SK-N-SH (cell line): ENCODE results near the gene FAM120A. TPM values are rescaled to one million over a fixed set of nuclear protein-coding genes. Genes with fewer than 3 reads are reported as not detected.

ENCODE experiments used
- CTCF ChIA-PET: fragments of 300-600, 350-600 bp; formaldehyde crosslinking; extraction: SDS; loops from one replicate; lab custom pipeline; 2021; lab: Yijun Ruan, JAX
- POLR2A ChIA-PET: fragments of 350-600 bp; sonication (Branson Sonifier 250); formaldehyde crosslinking; extraction: SDS; loops from one replicate; lab custom pipeline; 2020; ENCODE audit warnings: antibody characterized with exemption, inconsistent platforms; lab: Yijun Ruan, JAX
- DNase-seq: peaks from one replicate; pipeline ENCODE4 v3.0.0; 2012
- H2AFZ ChIP-seq: fragments of 200-600 bp; sonication (generic); 2 replicates; pipeline ENCODE4 v1.8.1; 2016; ENCODE audit warnings: antibody characterized with exemption, mild to moderate bottlenecking, low read depth
- H3F3A ChIP-seq: fragments of 200-600 bp; sonication (generic); replicated peaks from 2 replicates; pipeline ENCODE3; 2016; ENCODE audit warnings: antibody characterized with exemption, mild to moderate bottlenecking; ENCODE audit not compliant: insufficient read depth
- H3K27ac ChIP-seq, 2 experiments: fragments of 200-500 bp in 1 of 2; fragments of 200-600 bp in 1 of 2; sonication (Bioruptor generic) in 1 of 2; sonication (generic), shearing (Covaris generic) in 1 of 2; 2 replicates each; pipeline versions ENCODE4 v1.5.1 to v1.6.1; 2014 to 2016; ENCODE audit warnings: low read depth in 2 of 2, inconsistent platforms in 1 of 2, low read length in 1 of 2, mild to moderate bottlenecking in 1 of 2, mixed read lengths in 1 of 2
- H3K27me3 ChIP-seq: fragments of 200-600 bp; sonication (generic), shearing (Covaris generic); 2 replicates; pipeline ENCODE4 v1.6.1; 2016; ENCODE audit warnings: mixed run types; ENCODE audit not compliant: insufficient read depth
- H3K36me3 ChIP-seq, 2 experiments: fragments of 200-500 bp in 1 of 2; fragments of 200-600 bp in 1 of 2; sonication (Bioruptor generic) in 1 of 2; sonication (generic) in 1 of 2; replicated peaks in 1 of 2; 2 replicates each; pipeline versions ENCODE3 to v1.5.1; 2014 to 2016; ENCODE audit warnings: low read length in 1 of 2, mild to moderate bottlenecking in 1 of 2; ENCODE audit not compliant: insufficient read depth in 2 of 2, control insufficient read depth in 1 of 2
- H3K4me1 ChIP-seq, 2 experiments: fragments of 200-500 bp in 1 of 2; fragments of 200-600 bp in 1 of 2; sonication (Bioruptor generic) in 1 of 2; sonication (generic), shearing (Covaris generic) in 1 of 2; 2 replicates each; pipeline versions ENCODE4 v1.5.1 to v1.6.1; 2014 to 2016; ENCODE audit warnings: low read depth in 1 of 2, low read length in 1 of 2, mixed run types in 1 of 2; ENCODE audit not compliant: insufficient read depth in 2 of 2, control insufficient read depth in 1 of 2
- H3K4me2 ChIP-seq: fragments of 200-600 bp; sonication (generic), shearing (Covaris generic); 2 replicates; pipeline ENCODE4 v1.6.1; 2017; ENCODE audit warnings: mixed run types
- H3K4me3 ChIP-seq, 2 experiments: fragments of 200-500 bp in 1 of 2; fragments of 200-600 bp in 1 of 2; sonication (Bioruptor generic) in 1 of 2; sonication (generic), shearing (Covaris generic) in 1 of 2; 2 replicates each; pipeline versions ENCODE4 v1.5.1 to v1.8.1; 2014 to 2016; ENCODE audit warnings: low read depth in 2 of 2, inconsistent platforms in 1 of 2, low read length in 1 of 2, mild to moderate bottlenecking in 1 of 2, mixed read lengths in 1 of 2, moderate library complexity in 1 of 2
- H3K79me2 ChIP-seq: fragments of 200-600 bp; sonication (generic); 2 replicates; pipeline ENCODE4 v1.8.1; 2017; ENCODE audit warnings: mild to moderate bottlenecking; ENCODE audit not compliant: insufficient read depth
- H3K9ac ChIP-seq: fragments of 200-600 bp; sonication (generic); 2 replicates; pipeline ENCODE4 v1.6.1; 2017; ENCODE audit warnings: mixed run types
- H3K9me2 ChIP-seq: fragments of 200-600 bp; sonication (generic); 2 replicates; pipeline ENCODE4 v1.6.1; 2017; ENCODE audit warnings: mixed run types
- H3K9me3 ChIP-seq: fragments of 200-600 bp; sonication (generic); 2 replicates; pipeline ENCODE4 v1.6.1; 2017; ENCODE audit warnings: mixed run types, mild to moderate bottlenecking, moderate library complexity
- H4K20me1 ChIP-seq: fragments of 200-600 bp; sonication (generic); 2 replicates; pipeline ENCODE4 v1.6.1; 2017; ENCODE audit warnings: mild to moderate bottlenecking, mixed run types; ENCODE audit not compliant: insufficient read depth
- ELF1 ChIP-seq: IDR thresholded peaks from 2 replicates; pipeline ENCODE4 v1.4.0; 2012
- EZH2phosphoT487 ChIP-seq: fragments of 200-600 bp; sonication (generic); IDR thresholded peaks from 2 replicates; pipeline ENCODE4 v1.6.1; 2017; ENCODE audit warnings: low read depth, mixed run types, mild to moderate bottlenecking, antibody characterized with exemption, moderate library complexity, borderline replicate concordance
- FOXM1 ChIP-seq: IDR thresholded peaks from 2 replicates; pipeline ENCODE4 v1.4.0; 2012; ENCODE audit warnings: low read depth, mild to moderate bottlenecking
- GABPA ChIP-seq: IDR thresholded peaks from 2 replicates; pipeline ENCODE4 v1.4.0; 2012; ENCODE audit warnings: low read depth, mild to moderate bottlenecking
- GATA2 ChIP-seq: sonication (generic); formaldehyde crosslinking; IDR thresholded peaks from 2 replicates; pipeline ENCODE4 v1.5.0; 2020; ENCODE audit warnings: mild to moderate bottlenecking, missing genetic modification reagents
- IRF3 ChIP-seq: fragments of 150-350 bp; IDR thresholded peaks from 2 replicates; pipeline ENCODE4 v1.6.1; 2016; ENCODE audit warnings: mild to moderate bottlenecking, low read depth, low read length
- MAX ChIP-seq: IDR thresholded peaks from 2 replicates; pipeline ENCODE4 v1.4.0; 2012; ENCODE audit warnings: low read depth
- MEF2A ChIP-seq: IDR thresholded peaks from 2 replicates; pipeline ENCODE4 v1.4.0; 2012; ENCODE audit warnings: low read depth, borderline replicate concordance
- NFIC ChIP-seq: IDR thresholded peaks from 2 replicates; pipeline ENCODE4 v1.4.0; 2012; ENCODE audit warnings: borderline replicate concordance
- POLR2AphosphoS5 ChIP-seq: IDR thresholded peaks from 2 replicates; pipeline ENCODE4 v1.6.1; 2012; ENCODE audit warnings: low read depth, low read length
- RAD21 ChIP-seq: IDR thresholded peaks from 2 replicates; pipeline ENCODE4 v1.6.1; 2012; ENCODE audit warnings: mild to moderate bottlenecking, low read length
- RCOR1 ChIP-seq: fragments of 150-350 bp; IDR thresholded peaks from 2 replicates; pipeline ENCODE4 v1.6.1; 2017; ENCODE audit warnings: antibody characterized with exemption, low read length
- RFX5 ChIP-seq: IDR thresholded peaks from 2 replicates; pipeline ENCODE4 v1.6.1; 2012; ENCODE audit warnings: mild to moderate bottlenecking, improper control_type of control experiment, low read length
- SMC3 ChIP-seq: IDR thresholded peaks from 2 replicates; pipeline ENCODE4 v1.6.1; 2012; ENCODE audit warnings: low read depth, low read length, improper control_type of control experiment
- USF2 ChIP-seq: fragments of 150-350 bp; IDR thresholded peaks from 2 replicates; pipeline ENCODE4 v1.6.1; 2017; ENCODE audit warnings: antibody characterized with exemption, low read length, low read depth, borderline replicate concordance
- YY1 ChIP-seq: IDR thresholded peaks from 2 replicates; pipeline ENCODE4 v1.4.0; 2012; ENCODE audit warnings: low read depth, mild to moderate bottlenecking
- WGBS: methylation state at CpG from one replicate; pipeline ENCODE4 v1.1.6; 2017; ENCODE audit warnings: low lambda C conversion rate; 5-methylcytosine and 5-hydroxymethylcytosine counted together
- polyA plus RNA-seq, 3 experiments: library from polyadenylated mRNA; depleted of rRNA; stranded (reverse); fragments of >200 nt; gene quantifications; 2 replicates each; pipeline ENCODE4 v1.2.3, GENCODE V29; 2012
- TF ChIP-seq, protein P1 (sequence below): IDR thresholded peaks from 2 replicates; pipeline ENCODE4 v1.4.0; 2012; ENCODE audit warnings: low read depth, borderline replicate concordance
- TF ChIP-seq, protein P2 (sequence below): IDR thresholded peaks from 2 replicates; pipeline ENCODE4; 2012

The FAM120A gene
- polyA plus RNA-seq, 1 of the 3 experiments (the other 2 are of a cell fraction) = 58.6 TPM

GRCh38 chr9:93575796-93576257, 124.3 kb downstream of the FAM120A start:
- Histone ChIP-seq H3F3A (no peaks in the 10 kb centered on the region), H3K36me3 (peaks cover 0 to 6% of the 10 kb centered on the region in 2 experiments), H3K9me2 (no peaks in the 10 kb centered on the region), H3K4me2 (peak overlapping the region; percentile 96), H3K27me3 (no peaks in the 10 kb centered on the region), H3K9ac (peak overlapping the region; percentile 91), H3K79me2 (peaks cover 51% of the 10 kb centered on the region), H3K4me3 (peak overlapping the region; percentile 71 to 87), H4K20me1 (peaks cover 4% of the 10 kb centered on the region; the same call in 1 of the 2 replicates), H3K27ac (peak overlapping the region; percentile 53 to 79; a peak in 2 of 4 replicates), H3K4me1 (peaks cover 0 to 18% of the 10 kb centered on the region in 2 experiments; a peak in 3 of 4 replicates), H3K9me3 (peaks cover 7% of the 10 kb centered on the region), H2AFZ (peak overlapping the region; percentile 74; the same call in 1 of the 2 replicates)
- ChIA-PET POLR2A (interaction anchor here (1.3 kb wide), 1 partner anchor 10 kb away, joined by 9 read pairs; no protein-coding TSS in a partner anchor), CTCF (interaction anchor here (1.0 kb wide), 1 partner anchor 9 kb away, joined by 5 read pairs; no protein-coding TSS in a partner anchor)
- peak; percentile 75 for DNase-seq
- TF ChIP-seq NFIC = no peak
- peak; percentile 22; the same call in 1 of the 2 replicates for TF ChIP-seq POLR2AphosphoS5
- no peak for TF ChIP-seq RCOR1
- 2% methylated on average over 24 of the region's 26 CpGs for WGBS

GRCh38 chr9:93576258-93577077, 125.0 kb downstream of the FAM120A start, which contains the start of gene PHF2:
TSS of gene PHF2 (plus strand) at chr9:93576584. CDS start at chr9:93576774, 190 bp downstream.
- H2AFZ ChIP-seq = peak within 1 kb of the TSS; percentile 74; the same call in 1 of the 2 replicates
- no peaks in the 10 kb centered on the region for H3K9me2 ChIP-seq
- peak within 1 kb of the TSS; percentile 71 to 87 for H3K4me3 ChIP-seq
- H4K20me1 ChIP-seq = peaks cover 6% of the 10 kb centered on the region; the same call in 1 of the 2 replicates
- peak; percentile 86 for DNase-seq
- H3K9ac ChIP-seq = peak within 1 kb of the TSS; percentile 91
- peak within 1 kb of the TSS; percentile 53 to 79; a peak in 2 of 4 replicates for H3K27ac ChIP-seq
- H3K9me3 ChIP-seq = peaks cover under 1% of the 10 kb centered on the region; the same call in 1 of the 2 replicates
- peaks cover 57% of the 10 kb centered on the region for H3K79me2 ChIP-seq
- H3K4me2 ChIP-seq = peak within 1 kb of the TSS; percentile 96
- POLR2A ChIA-PET = interaction anchor here (1.3 kb wide), 2 partner anchors 10 to 11 kb away, joined by 3 to 9 read pairs; no protein-coding TSS in a partner anchor
- H3K4me1 ChIP-seq = peaks cover 0 to 18% of the 10 kb centered on the region in 2 experiments; a peak in 3 of 4 replicates
- WGBS = 0% methylated on average over 5 of the region's 140 CpGs
- H3K36me3 ChIP-seq = peaks cover 0 to under 1% of the 10 kb centered on the region in 2 experiments
- CTCF ChIA-PET = no interaction called here
- H3F3A ChIP-seq = no peaks in the 10 kb centered on the region
- no peaks in the 10 kb centered on the region for H3K27me3 ChIP-seq
- no peak for TF ChIP-seq RFX5
- no peak for TF ChIP-seq RAD21
- no peak for TF ChIP-seq MAX
- TF ChIP-seq NFIC = no peak
- TF ChIP-seq, protein P1, sequence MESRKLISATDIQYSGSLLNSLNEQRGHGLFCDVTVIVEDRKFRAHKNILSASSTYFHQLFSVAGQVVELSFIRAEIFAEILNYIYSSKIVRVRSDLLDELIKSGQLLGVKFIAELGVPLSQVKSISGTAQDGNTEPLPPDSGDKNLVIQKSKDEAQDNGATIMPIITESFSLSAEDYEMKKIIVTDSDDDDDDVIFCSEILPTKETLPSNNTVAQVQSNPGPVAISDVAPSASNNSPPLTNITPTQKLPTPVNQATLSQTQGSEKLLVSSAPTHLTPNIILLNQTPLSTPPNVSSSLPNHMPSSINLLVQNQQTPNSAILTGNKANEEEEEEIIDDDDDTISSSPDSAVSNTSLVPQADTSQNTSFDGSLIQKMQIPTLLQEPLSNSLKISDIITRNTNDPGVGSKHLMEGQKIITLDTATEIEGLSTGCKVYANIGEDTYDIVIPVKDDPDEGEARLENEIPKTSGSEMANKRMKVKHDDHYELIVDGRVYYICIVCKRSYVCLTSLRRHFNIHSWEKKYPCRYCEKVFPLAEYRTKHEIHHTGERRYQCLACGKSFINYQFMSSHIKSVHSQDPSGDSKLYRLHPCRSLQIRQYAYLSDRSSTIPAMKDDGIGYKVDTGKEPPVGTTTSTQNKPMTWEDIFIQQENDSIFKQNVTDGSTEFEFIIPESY = no peak
- TF ChIP-seq IRF3 = no peak
- TF ChIP-seq ELF1 = no peak
- TF ChIP-seq SMC3 = no peak
- no peak for TF ChIP-seq GABPA
- TF ChIP-seq YY1 = no peak
- no peak for TF ChIP-seq FOXM1
- no peak for TF ChIP-seq GATA2 (CRISPR knock-in tag)
- no peak for TF ChIP-seq USF2
- no peak for TF ChIP-seq MEF2A
- TF ChIP-seq, protein P2, sequence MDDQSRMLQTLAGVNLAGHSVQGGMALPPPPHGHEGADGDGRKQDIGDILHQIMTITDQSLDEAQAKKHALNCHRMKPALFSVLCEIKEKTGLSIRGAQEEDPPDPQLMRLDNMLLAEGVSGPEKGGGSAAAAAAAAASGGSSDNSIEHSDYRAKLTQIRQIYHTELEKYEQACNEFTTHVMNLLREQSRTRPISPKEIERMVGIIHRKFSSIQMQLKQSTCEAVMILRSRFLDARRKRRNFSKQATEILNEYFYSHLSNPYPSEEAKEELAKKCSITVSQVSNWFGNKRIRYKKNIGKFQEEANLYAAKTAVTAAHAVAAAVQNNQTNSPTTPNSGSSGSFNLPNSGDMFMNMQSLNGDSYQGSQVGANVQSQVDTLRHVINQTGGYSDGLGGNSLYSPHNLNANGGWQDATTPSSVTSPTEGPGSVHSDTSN = no peak
- no peak for TF ChIP-seq EZH2phosphoT487
